ENCODE measurements around the gene DCBLD2. TPM values are rescaled to one million over a fixed set of nuclear protein-coding genes. Genes with fewer than 3 reads are reported as not detected.

The DCBLD2 gene
- total RNA-seq, 1 donor from 2014 or later, result 51.2 TPM

DNA sequence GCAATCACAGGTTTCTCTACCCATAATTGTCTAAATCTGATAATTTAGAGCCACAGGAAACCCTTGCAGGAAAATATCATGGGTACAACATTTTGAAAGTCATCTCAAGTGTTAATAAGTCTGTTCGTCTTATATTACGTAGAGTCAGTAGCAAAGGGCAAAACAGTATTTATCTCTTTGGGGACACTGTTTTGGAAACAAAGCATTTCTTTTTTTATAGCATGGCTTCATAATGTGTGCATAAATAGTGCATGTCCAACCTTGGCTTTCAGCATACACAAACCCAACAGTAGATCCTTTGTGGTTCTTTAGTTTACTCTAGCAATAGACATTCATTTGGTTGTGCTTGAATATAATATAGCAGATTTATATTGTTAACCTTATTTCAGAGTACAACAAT lies 114.3 kb downstream of the DCBLD2 start:
- H3K36me3 Mint-ChIP-seq, result peaks cover 21% of the 10 kb centered on the region
- no peak overlapping the region for H3K4me3 Mint-ChIP-seq
- no peaks in the 10 kb centered on the region for H3K9me3 Mint-ChIP-seq
- H3K27ac Mint-ChIP-seq, result no peak overlapping the region
- H3K27me3 Mint-ChIP-seq, result no peaks in the 10 kb centered on the region
- TF ChIP-seq, protein P1, sequence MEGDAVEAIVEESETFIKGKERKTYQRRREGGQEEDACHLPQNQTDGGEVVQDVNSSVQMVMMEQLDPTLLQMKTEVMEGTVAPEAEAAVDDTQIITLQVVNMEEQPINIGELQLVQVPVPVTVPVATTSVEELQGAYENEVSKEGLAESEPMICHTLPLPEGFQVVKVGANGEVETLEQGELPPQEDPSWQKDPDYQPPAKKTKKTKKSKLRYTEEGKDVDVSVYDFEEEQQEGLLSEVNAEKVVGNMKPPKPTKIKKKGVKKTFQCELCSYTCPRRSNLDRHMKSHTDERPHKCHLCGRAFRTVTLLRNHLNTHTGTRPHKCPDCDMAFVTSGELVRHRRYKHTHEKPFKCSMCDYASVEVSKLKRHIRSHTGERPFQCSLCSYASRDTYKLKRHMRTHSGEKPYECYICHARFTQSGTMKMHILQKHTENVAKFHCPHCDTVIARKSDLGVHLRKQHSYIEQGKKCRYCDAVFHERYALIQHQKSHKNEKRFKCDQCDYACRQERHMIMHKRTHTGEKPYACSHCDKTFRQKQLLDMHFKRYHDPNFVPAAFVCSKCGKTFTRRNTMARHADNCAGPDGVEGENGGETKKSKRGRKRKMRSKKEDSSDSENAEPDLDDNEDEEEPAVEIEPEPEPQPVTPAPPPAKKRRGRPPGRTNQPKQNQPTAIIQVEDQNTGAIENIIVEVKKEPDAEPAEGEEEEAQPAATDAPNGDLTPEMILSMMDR (conservative IDR thresholded peaks at IDR 0.05), result no peak
- no peak for DNase-seq (ENCODE audit: extremely low spot score, unreplicated experiment)
- H3K4me1 Mint-ChIP-seq (ENCODE audit: unreplicated experiment), result peaks cover 22% of the 10 kb centered on the region

DNA sequence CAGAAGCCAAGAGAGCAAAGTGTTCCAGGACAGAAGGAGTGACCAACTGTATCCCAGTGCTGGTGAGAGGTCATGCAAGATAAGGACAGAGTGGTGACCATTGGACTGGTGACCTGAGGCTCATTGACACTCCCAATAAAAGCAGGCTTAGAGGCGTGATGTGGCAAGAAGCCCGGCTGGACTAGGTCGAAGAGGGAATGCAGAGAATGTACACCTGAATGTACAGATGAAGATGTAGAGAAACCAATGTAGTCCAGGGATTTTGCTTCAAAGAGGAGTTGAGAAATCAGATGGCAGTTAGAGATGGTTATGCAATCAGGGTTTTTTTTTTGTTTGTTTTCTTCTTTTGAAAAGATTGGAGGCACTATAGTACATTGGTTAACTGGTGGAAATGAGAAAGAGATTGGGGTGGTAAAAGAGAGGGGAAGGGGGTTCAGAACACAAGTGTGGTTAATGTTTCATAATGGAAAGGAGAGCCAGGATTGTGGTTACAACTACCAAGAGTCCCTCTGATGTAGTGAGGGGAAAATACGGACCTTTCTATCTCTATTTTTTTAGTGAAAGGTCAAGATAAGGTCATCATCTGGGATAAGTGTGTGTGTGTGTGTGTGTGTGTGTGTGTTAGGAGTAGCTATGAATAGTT lies 115.0 kb downstream of the DCBLD2 start:
- no peak for DNase-seq (ENCODE audit: extremely low spot score, unreplicated experiment)
- Mint-ChIP-seq H3K36me3 (peaks cover 18% of the 10 kb centered on the region), H3K4me3 (no peak overlapping the region), H3K4me1 (ENCODE audit: unreplicated experiment) (peaks cover 22% of the 10 kb centered on the region), H3K9me3 (no peaks in the 10 kb centered on the region), H3K27ac (no peak overlapping the region), H3K27me3 (no peaks in the 10 kb centered on the region)
- TF ChIP-seq, protein P1 (conservative IDR thresholded peaks at IDR 0.05), result no peak

DNA sequence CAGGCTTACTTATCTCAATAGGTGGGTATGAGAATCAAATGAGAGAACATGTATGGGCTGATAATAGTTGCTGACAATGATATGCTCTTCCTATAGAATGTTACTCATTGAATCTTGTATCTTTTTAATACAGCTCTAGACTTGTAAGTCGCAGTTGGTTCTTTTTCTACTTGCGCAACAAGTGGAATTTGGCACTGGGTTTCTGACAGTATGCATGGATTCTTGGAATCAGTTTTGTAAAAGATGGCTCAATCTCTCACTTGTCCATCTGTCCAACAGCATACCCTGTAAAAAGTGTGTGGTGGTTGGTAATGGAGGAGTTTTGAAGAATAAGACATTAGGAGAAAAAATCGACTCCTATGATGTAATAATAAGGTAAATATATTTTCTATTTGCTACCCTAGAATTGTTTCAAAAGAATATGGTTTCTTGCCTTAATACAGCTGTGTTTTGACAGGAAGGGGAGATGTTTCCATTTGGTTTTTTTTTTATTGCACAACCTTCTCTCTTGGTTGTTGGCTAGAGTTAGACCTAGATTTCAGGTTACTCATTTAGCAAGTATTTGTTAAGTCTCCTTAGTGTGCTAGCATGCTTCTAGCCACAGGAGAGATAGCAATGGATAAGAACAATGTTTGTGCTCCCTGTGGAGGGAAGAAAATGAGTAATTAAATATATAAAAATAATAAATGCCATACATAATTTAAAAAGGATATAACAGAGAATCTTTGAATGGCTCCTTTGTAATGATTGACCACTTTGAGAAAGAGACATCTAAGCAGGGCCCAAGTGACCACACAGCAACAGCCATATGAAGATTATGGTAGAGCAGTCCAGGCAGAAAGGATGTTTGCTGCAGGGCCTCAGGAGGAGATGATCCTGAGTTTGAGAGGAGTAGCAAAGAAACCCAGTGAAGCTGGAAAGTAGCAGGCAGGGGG lies 116.6 kb downstream of the DCBLD2 start:
- H3K27ac Mint-ChIP-seq, result no peak overlapping the region
- TF ChIP-seq, protein P1 (conservative IDR thresholded peaks at IDR 0.05), result no peak

DNA sequence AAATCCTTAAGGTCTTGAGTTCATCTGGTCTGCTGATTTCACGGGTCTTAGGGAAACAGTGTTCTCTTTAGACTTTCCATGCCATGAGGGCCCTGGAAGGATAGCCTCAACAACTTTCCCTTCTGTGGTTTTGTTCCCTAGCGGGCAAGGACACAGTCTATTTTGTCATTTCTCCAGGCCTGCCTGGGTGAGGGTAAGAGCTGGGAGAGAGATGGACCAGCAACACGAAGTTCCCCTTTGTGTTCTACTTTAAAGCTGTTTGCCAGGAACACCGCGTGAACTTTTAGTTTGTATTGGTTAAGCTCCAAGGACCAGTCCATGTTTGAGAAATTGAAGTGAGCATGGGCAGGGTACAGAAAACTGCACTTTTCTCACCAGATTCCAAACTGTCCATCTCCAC lies 117.5 kb downstream of the DCBLD2 start:
- H3K4me3 Mint-ChIP-seq, result no peak overlapping the region
- H3K36me3 Mint-ChIP-seq, result peaks cover 22% of the 10 kb centered on the region
- TF ChIP-seq, protein P1 (conservative IDR thresholded peaks at IDR 0.05), result no peak
- H3K4me1 Mint-ChIP-seq (ENCODE audit: unreplicated experiment), result peaks cover 22% of the 10 kb centered on the region
- no peak overlapping the region for H3K27ac Mint-ChIP-seq
- H3K27me3 Mint-ChIP-seq, result no peaks in the 10 kb centered on the region
- DNase-seq (ENCODE audit: extremely low spot score, unreplicated experiment), result no peak
- no peaks in the 10 kb centered on the region for H3K9me3 Mint-ChIP-seq

More for the DNA sequence above, 116.6 kb downstream of the DCBLD2 start:
- Mint-ChIP-seq H3K9me3 (no peaks in the 10 kb centered on the region), H3K36me3 (peaks cover 19% of the 10 kb centered on the region), H3K4me1 (ENCODE audit: unreplicated experiment) (peaks cover 22% of the 10 kb centered on the region), H3K27me3 (no peaks in the 10 kb centered on the region), H3K4me3 (no peak overlapping the region)
- DNase-seq (ENCODE audit: extremely low spot score, unreplicated experiment), result no peak

DNA sequence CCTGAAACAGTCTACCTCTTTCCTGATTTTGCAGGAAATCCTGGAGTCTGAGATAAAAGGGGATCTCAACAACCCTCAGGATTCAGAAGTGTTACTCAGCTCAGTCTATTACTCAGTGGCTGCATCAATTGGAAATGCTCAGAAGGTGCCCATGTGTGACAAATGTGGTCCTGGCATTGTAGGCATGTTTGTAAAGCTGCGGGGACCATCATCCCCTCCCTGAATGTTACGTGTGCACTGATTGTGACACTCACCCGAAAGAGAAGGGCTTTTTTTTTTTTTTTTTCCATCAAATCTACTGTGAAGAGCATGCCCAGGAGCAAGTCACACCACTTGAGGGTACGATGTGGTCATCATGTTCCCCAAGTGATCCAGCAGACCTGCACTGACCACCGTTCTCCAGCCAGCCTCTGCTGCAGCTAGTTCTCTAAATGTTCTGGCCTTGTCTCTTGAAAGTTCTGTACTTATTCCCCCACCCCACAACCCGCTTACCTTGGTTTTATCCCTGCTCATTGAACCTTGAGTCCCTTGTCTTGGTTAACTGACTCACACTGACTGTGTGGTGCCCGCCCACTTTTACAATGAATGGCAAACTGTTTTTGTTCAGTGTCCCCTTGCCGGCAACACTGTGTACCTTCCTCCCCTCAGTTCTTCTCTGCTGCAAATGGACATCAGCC lies 118.5 kb downstream of the DCBLD2 start:
- no peak for DNase-seq (ENCODE audit: extremely low spot score, unreplicated experiment)
- Mint-ChIP-seq H3K4me1 (ENCODE audit: unreplicated experiment) (peaks cover 15% of the 10 kb centered on the region), H3K27ac (no peak overlapping the region), H3K4me3 (no peak overlapping the region), H3K27me3 (no peaks in the 10 kb centered on the region), H3K36me3 (peaks cover 25% of the 10 kb centered on the region), H3K9me3 (no peaks in the 10 kb centered on the region)
- TF ChIP-seq, protein P1 (conservative IDR thresholded peaks at IDR 0.05), result no peak

All from type B pancreatic cell (in vitro differentiated cells).